Measurements from ENCODE around the gene HDAC4.

DNA sequence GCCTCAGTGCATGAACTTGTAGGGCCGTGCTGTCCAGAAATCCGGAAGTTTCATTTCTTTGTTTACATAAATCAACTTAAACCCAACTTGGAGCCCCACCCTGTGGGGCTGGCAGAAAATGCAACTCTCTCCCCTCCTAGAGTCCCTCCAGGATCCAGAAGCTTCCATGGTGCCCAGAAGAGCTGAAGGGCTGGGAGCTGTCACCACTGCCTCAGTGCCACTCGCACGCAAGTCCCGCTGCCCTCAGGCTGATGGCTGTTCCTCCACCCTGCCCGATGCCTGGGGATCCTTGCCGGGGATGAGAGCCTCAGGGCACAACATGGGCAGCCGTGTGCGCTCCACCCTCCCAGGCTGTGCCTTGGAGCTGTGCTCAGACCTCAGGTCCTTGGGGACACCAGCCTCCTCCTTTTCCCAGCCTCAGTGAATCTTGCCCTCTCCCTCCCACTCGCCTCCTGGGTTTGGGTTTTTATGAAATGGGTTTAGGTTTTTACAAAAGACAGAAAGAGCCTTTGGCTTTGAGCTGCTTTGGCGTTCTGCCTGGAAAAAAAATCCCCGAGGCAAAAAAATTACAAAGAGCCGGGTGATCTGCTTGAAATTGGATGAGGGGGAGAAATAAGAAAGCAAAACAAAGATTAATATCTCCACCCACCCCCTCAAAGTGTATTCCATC lies 397.7 kb downstream of the HDAC4 start:
- TF ChIP-seq, protein P1, sequence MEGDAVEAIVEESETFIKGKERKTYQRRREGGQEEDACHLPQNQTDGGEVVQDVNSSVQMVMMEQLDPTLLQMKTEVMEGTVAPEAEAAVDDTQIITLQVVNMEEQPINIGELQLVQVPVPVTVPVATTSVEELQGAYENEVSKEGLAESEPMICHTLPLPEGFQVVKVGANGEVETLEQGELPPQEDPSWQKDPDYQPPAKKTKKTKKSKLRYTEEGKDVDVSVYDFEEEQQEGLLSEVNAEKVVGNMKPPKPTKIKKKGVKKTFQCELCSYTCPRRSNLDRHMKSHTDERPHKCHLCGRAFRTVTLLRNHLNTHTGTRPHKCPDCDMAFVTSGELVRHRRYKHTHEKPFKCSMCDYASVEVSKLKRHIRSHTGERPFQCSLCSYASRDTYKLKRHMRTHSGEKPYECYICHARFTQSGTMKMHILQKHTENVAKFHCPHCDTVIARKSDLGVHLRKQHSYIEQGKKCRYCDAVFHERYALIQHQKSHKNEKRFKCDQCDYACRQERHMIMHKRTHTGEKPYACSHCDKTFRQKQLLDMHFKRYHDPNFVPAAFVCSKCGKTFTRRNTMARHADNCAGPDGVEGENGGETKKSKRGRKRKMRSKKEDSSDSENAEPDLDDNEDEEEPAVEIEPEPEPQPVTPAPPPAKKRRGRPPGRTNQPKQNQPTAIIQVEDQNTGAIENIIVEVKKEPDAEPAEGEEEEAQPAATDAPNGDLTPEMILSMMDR (IDR thresholded peaks at IDR 0.05) = no peak
- TF ChIP-seq ZFX (IDR thresholded peaks at IDR 0.05; ENCODE audit: borderline replicate concordance) = no peak

Data from 22Rv1 (cell line).